GM12892 (cell line): ENCODE measurements around the gene GLI2. TPM values are rescaled to one million over a fixed set of nuclear protein-coding genes. Genes with fewer than 3 reads are reported as not detected.

Source experiments
- DNase-seq: peaks from one replicate; pipeline ENCODE4 v3.0.0; 2011; ENCODE audit not compliant: insufficient read length
- FAIRE-seq: peaks from 2 replicates; lab custom pipeline; 2011; peaks lifted over from hg19 to GRCh38; lab: Jason Lieb, UNC
- POLR2A ChIP-seq: IDR thresholded peaks from 2 replicates; pipeline ENCODE4 v1.6.1; 2011; ENCODE audit warnings: low read depth, low read length, control low read depth
- POLR2AphosphoS5 ChIP-seq: IDR thresholded peaks from 2 replicates; pipeline ENCODE4 v1.6.1; 2011; ENCODE audit warnings: low read depth, low read length, control low read depth
- TAF1 ChIP-seq: IDR thresholded peaks from 2 replicates; pipeline ENCODE4 v1.6.1; 2011; ENCODE audit warnings: low read depth, mild to moderate bottlenecking, control low read depth, low read length, borderline replicate concordance
- polyA plus RNA-seq: library from polyadenylated mRNA; unstranded; fragments of >200 nt; gene quantifications from one replicate; pipeline ENCODE4 v1.2.1, GENCODE V29; 2012; ENCODE audit warnings: missing spikeins, inconsistent platforms; ENCODE audit not compliant: missing spikeins

The GLI2 gene
- not detected for polyA plus RNA-seq

- no peak for TF ChIP-seq TAF1
- no peak for TF ChIP-seq POLR2A
- no peak for TF ChIP-seq POLR2AphosphoS5
- no peak for FAIRE-seq
- no peak for DNase-seq
Observed at GRCh38 chr2:120735746-120736170, at the start of gene GLI2. Gene GLI2 (plus strand): TSS chr2:120735868. CDS start chr2:120797321, 61,453 bp downstream.

DNA sequence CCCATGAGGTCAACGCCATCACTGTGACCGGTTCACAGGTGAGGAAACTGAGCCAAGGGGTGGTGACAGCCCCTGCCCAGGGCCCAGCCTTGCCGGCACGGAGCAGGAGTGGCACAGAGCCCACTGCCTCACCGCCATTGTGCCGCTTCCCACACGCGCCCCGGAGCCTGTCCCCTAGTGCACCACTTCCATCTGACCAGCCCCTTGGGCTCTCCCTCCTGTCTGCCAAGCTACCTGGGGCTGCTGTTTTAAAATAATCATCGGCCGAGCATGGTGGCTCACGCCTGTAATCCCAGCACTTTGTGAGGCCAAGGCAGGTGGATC lies 49.7 kb upstream of the GLI2 start:
- TF ChIP-seq TAF1, result no peak
- no peak for TF ChIP-seq POLR2AphosphoS5
- TF ChIP-seq POLR2A, result no peak
- no peak for DNase-seq
- FAIRE-seq, result no peak

DNA sequence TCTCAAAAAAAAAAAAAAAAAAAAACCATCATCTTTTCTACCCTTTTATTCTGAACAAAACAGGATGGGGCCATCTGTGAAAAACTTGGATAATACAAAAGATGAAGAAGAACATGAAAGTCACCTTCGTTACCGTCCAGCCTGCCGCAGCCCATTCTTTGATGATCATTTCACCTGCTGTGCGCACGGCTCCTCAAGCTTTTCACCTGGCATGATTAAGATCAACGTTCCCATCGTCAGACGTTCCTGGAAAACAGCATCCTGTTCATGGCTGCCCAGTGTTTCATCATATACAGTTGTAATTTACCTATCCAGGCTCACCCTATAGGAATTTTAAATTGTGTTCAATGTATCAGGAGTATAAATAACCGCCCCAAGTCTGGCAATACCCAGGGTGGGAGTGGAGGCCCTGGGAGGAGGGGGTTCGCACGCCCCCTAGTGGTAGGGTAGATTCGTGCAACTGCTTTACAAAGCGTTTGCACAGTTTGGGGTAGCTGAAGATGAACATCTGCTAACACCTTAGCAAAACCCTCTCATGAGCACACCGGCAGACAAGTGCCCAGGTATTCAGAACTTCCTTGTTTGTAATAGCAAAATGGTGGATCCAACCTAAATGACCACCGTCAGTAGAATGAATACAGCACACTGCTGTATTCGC lies 49.0 kb upstream of the GLI2 start:
- FAIRE-seq (no peak), DNase-seq (no peak)
- TF ChIP-seq POLR2AphosphoS5, result no peak
- no peak for TF ChIP-seq TAF1

DNA sequence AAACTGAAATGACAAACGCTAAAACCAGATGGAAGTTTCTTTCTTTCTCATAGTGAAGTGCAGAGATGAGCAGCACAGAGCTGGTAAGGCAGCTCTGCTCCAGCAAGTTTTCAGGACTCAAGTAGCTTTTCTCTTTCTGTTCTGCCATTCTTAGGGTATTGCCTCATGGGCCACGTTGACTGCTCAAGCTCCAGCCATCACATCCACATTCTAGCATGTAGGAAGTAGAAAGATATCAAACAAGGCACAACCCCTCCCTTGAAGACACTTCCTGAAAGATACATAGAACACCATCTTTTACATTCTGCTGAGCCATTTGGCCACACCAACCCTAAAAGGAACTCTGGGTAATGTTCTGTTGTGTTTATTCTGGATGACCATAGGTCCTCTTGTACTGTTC lies 48.5 kb upstream of the GLI2 start:
- TF ChIP-seq POLR2A (no peak), POLR2AphosphoS5 (no peak), TAF1 (no peak)
- DNase-seq (no peak), FAIRE-seq (no peak)

GRCh38 chr2:120690521-120690920 lies 45.1 kb upstream of the GLI2 start:
- FAIRE-seq, result no peak
- no peak for TF ChIP-seq POLR2AphosphoS5
- TF ChIP-seq POLR2A, result no peak
- TF ChIP-seq TAF1, result no peak
- no peak for DNase-seq

- FAIRE-seq (no peak), DNase-seq (no peak)
- TF ChIP-seq POLR2AphosphoS5 (no peak), POLR2A (no peak), TAF1 (no peak)
Observed at GRCh38 chr2:120691410-120691809, 44.3 kb upstream of the GLI2 start.

DNA sequence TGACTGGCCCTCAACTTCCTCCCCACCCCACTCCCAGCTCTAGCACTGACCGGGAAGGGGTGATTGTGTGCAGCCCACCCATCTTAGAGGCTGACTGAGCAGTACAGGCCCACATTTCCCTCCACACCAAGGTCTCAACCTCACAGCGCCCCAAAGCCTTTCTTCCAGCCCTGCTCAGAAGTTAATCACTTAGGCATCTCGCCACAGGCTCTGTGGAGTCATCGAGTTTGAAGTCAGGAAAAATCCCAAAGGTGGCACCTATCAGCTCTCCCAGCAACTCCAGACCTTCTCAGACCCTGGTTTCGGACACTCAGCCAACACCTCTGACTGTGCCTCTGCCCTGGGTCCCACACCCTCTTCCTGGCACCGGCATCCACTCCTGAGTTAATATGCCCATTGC lies 43.0 kb upstream of the GLI2 start:
- no peak for DNase-seq
- TF ChIP-seq POLR2AphosphoS5, result no peak
- no peak for TF ChIP-seq POLR2A
- TF ChIP-seq TAF1, result no peak
- no peak for FAIRE-seq

GRCh38 chr2:120693121-120693520 lies 42.5 kb upstream of the GLI2 start:
- TF ChIP-seq POLR2A, result no peak
- no peak for TF ChIP-seq TAF1
- no peak for TF ChIP-seq POLR2AphosphoS5
- FAIRE-seq (no peak), DNase-seq (no peak)

DNA sequence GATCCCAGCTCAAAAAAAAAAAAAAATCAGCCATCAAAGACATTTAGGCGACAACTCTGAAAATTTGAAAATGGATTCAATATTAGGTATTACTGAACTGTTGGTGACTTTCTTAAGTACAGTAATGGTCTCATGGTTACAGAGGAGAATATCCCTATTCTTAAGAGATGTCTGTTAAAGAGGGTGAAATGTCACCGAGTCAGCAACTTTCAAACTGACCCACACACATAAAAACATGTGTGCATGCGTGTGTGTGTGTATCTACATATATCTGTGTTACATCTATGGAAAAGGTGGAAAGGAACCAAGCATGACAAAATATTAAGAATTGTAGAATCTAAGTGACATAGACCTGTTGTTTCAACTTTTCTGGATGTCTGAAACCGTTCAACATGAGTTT lies 41.6 kb upstream of the GLI2 start:
- DNase-seq (no peak), FAIRE-seq (no peak)
- no peak for TF ChIP-seq POLR2A
- TF ChIP-seq POLR2AphosphoS5, result no peak
- no peak for TF ChIP-seq TAF1

- FAIRE-seq (no peak), DNase-seq (no peak)
Observed at GRCh38 chr2:120697471-120697870, 38.2 kb upstream of the GLI2 start.

DNA sequence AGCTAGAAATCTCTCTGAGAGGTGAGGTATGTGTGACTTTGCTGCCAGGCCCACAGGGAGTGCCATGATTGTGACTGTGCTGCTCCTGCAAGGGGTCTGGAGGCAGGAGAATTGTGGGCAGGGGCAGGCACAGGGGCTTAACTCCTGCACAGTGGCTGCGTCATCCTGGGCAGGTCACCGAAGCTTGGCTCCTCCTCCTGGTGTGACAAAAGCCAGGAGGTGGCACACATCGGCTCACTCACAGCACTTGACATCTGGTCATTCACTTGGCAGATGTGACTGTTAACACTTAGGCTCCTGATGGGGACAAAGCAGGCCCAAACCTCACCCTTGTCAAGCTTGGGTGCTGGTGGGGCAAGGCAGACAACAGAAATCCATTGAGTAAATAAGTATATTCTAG lies 36.4 kb upstream of the GLI2 start:
- FAIRE-seq (no peak), DNase-seq (no peak)
- TF ChIP-seq POLR2A (no peak), POLR2AphosphoS5 (no peak), TAF1 (no peak)

More at GRCh38 chr2:120697471-120697870, 38.2 kb upstream of the GLI2 start:
- TF ChIP-seq POLR2AphosphoS5 (no peak), POLR2A (no peak), TAF1 (no peak)

- TF ChIP-seq POLR2A (no peak), TAF1 (no peak), POLR2AphosphoS5 (no peak)
- no peak for DNase-seq
- FAIRE-seq, result no peak
Observed at GRCh38 chr2:120700659-120701058, 35.0 kb upstream of the GLI2 start.

- FAIRE-seq (no peak), DNase-seq (no peak)
- TF ChIP-seq TAF1 (no peak), POLR2A (no peak), POLR2AphosphoS5 (no peak)
Observed at GRCh38 chr2:120701096-120701495, 34.6 kb upstream of the GLI2 start.
